Stimulated activated CD4-positive, alpha-beta T cell treated with anti-CD3 and anti-CD28 coated beads, TNF-alpha, amount 100 ng/mL, for 1 hour (primary cell): ENCODE measurements around the gene IQSEC1.

Source experiments
- DNase-seq, 3 donors: peaks; one replicate each; pipeline ENCODE4 v3.0.0-alpha.2; 2020; ENCODE audit warnings: low read depth in 3 of 3, low spot score in 1 of 3

Gene IQSEC1

DNA sequence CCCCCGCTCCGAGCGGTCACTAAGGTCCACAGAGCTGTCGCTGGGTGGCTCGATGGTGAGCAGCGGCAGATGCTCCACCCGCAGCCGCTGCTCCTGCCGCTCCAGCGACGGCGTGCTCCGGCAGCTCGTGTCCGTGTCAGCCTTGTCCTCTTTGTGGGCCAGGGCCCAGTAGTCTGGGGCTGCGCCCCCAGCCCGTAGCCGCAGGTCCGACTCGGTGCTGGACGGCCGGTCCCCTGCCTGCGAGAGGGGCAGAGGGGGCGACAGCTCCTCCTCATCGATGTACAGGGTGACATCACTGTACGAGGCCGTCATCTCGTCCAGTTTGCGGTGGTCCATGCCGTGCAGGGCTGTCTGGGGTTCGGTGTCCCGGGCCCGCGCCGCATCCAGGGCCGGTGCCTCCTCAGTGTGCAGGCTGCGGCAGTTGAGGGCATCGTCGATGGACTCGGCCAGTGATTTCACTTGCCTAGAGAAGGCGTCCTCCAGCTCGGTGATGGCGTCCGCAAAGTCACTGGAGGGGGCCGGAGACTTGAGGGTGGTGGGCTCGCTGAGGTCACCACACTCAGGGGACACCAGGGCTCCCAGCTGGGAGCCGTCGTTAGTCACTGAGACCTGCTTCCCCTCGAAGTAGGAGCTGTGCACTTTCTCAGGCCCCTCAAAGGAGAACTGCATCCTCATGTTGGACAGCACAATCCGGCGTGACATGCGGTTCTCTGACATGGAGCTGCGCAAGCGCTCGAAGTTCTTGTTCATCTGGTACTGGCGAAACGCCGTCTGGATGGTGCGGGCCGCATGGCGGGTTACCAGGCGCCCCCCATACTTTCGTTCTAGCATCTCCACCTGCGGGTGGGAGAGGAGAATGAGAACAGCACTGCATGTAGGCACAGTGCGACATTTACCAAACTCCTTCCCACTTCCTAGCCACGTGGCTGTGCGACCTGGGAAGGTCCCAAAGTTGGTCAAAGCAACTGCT lies 137.1 kb downstream of the IQSEC1 start:
- DNase-seq = no peak

DNA sequence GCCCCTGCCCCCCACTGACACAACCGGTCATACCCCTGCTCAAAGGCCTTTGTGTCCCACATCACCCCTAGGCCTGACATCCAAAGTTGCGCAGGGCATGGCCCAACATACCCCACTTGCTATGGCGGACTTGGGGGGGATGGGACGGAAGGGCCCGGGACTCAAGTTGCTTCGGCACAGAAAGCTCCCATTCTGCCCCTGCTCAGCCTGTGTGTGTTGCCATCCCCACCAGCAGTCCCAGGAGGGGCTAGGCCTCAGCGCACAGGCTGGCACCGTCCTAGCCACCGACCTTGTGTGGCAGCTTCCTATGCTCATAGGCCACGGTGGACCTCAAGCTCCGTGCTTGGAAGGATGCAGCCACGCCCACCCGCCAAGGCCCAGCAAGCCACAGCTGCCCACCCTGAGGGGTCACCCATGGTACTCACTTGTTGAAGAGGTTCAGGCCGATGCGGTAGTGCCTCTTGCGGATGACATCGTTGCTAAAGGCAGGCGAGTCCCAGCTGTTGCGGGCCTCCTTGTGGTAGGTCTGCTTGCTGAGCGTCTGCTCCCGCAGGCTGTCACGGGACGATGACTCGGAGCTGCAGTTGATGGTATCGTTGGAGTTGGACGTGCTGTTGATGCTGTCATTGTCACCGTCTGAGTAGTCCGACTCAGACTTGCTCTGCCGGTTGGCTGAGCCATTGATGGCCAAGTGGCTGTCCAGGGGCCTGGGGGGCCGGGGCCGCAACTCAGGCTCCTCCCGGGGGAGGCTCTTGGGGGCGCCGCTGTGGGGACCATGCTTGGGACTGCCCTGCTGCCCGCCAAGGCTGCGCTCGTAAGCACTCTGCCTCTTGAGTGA lies 138.0 kb downstream of the IQSEC1 start:
- no peak for DNase-seq

DNA sequence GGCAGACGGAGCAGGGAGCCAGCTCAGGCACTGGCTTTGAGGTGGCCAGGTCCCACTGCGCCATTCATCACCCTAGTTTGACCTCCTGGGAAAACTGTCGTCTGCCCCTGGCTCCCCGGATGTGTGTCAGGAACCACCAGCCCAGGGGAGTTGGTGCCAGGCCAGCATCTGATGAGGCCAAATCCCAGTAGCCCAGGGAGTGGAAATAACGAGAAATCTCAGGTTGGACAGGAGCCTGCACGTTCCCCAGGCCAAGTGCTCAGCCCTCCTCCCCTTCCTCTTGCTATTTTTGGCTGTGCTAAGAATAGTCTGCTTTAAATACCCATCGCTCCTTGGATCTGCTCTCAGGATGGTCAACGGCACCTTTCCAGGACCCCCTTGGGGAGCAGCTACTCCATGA lies 138.8 kb downstream of the IQSEC1 start:
- no peak for DNase-seq

DNA sequence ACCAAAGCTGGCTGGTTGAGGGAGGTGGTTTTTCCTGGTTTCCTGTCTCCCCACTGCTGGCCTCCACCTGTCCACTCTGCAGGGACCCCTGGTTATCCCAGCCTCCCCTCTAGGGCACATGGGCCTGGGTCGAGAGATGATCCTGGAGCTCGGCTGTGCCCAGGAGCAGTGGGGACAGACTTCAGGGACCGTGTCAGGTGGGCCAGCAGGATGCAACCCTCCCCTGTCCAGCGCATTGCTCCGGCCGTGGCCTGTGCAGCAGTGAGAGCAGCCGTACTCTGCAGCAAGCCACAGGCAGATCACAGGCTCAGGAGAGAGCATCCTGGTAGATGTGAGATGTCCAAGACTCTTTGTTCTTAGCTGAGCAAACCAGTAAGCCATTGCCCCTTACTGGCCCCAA lies 139.3 kb downstream of the IQSEC1 start:
- DNase-seq = no peak

DNA sequence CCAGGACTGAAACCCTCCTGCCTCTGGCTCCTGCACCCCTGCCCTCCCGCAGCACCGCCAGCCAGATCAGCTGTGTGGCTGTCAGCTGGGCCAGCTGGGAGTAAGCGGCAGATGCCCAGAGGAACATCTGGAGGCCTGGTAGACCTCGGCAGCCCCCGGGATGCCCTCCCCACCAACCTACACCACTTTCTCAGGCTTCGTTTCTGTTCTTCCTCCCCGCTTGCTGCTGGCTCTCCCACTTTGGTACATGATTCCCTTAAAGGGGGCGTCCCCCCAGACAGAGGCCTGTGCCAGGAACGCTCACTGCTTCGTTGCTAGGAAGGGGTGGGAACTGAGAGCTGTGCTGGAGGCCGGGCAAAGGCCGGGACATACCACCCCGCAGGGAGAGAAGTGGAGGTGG lies 140.5 kb downstream of the IQSEC1 start:
- no peak for DNase-seq

GRCh38 chr3:12932347-12932746 lies 140.9 kb downstream of the IQSEC1 start:
- DNase-seq = no peak

GRCh38 chr3:12931273-12931905 lies 141.8 kb downstream of the IQSEC1 start:
- no peak for DNase-seq

DNA sequence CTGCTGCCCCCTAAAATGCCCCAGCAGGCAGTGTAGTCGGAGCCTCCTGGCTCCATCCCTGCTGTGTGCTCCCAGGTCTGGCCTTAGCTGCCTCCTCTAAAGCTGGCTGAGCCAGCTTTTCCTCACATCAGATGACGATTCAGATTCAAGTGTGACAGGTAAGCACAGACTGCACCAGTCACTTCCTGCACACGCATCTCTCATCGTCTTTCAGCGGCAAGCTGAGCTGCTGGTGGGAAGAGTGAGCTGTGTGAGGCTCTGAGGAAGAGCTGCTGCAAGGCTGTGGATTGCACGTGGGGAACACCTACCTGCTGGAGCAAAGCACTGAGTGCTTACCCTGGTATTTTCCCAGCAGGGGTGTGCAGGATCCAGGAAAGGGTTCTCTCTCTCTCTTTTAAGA lies 143.4 kb downstream of the IQSEC1 start:
- DNase-seq = no peak

- no peak for DNase-seq
Observed at GRCh38 chr3:12926660-12927059, 146.6 kb downstream of the IQSEC1 start.

DNA sequence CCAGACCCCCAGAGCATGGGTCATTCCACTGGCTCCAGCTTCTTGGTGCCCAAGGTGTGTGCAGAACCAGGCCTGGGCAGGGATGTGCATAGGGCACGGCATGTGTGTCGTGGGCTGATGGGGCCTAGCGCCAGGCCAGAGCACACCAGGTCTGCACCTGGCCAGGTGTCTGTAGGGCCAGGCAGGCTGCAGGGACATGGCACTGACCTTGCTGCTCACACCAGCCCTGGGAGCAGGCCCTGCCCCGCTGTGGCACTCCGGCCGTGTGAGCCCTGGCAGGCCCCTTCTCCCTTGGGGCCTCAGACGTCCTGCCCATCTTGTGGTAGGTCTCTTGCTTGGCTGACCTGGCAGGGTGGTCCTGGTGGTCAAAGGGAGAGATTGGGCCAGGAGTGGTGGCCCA lies 147.6 kb downstream of the IQSEC1 start:
- no peak for DNase-seq

DNA sequence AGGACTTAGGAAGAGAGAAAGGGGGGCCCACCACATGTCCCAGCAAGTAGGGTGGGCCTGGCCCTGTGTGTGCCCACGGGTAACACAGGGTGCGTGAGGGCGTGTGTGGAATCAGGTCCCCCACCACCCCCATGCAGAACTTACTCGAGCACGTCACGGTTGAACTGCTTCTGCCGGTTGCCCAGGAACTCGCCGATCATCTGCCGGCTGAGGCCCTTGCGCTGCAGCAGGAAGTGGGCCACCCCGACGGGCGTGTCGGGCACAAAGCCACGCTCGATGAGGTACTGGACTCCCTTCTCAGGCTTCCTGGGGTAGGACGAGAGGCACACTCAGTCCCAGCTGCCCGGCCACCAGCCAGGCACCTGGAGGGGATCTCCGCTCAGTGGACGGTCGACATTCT lies 148.8 kb downstream of the IQSEC1 start:
- DNase-seq = no peak

DNA sequence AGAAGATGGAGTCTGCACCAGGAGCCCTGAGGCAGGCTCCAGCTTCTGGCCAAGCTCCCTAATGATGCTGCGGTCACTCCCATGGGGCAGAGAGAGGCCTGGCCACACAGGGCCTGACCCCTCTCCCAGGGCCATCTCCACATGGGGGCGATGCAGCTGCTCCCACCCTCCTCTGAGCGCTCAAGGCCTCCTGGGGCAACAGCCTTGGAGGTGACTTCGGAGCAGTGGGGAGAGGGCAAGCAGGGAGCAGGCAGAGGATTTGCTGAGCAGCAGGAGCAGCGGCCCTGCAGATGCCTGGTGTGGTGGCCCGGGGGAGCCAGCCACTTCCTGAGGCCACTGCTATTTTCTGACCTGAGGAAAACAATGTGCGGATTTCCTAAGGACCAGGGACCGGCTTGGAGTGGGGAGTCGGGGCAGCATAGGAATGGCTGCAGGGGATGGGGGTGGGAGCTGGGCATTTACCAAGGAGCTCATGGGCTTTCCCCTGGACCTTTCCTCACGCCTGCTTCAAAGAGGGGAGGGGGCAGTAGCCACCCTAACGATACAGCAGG lies 150.3 kb downstream of the IQSEC1 start:
- no peak for DNase-seq

DNA sequence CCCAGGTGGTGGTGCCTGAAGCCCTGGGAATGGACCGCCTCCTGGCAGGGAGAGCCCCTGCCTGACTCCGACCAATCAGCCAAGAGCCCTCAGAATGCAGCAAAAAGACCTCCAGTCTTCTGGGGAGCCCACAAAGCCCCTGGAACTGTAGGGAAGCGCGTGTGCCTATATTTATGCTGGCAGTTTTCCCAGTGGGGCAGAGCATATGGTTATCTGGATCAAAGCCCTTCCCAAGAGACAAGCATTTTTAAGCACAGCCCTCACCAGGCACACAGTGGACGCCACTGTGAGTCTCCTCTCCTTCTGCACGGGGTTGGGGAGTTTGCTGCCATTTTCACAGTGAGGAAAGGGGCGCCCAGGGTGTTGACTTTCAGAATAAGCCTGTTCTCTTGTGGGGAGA lies 150.9 kb downstream of the IQSEC1 start:
- no peak for DNase-seq

DNA sequence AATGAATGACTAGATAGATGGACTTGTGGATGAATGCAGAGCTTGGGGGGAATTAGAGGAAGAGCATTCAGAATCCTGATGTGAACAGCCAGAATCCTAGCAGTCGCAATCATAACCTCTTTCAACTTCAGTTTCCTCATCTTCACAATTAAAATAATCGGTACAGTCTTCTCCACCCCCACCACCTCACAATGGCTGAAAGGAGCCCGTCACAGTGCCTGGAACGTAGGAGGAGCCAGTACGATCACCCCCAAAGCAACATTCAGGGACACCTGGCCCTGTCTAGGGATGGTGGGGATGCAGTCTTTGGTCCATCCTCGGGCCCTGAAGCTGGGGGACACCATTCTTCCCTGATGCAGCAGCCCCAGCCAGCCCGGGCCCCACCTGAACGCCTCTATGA lies 151.5 kb downstream of the IQSEC1 start:
- no peak for DNase-seq

DNA sequence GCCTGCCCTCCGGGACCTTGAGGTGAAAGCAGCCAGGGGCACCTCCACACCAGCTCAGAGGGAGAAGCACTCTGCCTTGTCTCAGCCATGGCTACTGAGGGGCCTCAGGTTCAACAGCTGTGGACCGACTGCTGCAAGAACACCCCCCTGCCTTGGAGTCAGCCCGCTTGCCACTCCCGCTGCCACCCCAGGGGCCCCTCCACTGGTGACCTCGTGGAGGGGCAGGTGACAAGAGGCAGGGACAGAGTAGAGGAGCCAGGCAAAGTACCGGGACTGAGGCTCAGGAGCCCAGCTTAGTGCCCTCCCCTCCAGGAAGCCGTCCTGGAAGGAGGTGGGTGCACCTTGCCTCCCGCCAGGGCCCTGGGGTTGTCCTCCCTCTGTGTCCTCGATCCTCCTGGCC lies 152.3 kb downstream of the IQSEC1 start:
- DNase-seq = no peak

DNA sequence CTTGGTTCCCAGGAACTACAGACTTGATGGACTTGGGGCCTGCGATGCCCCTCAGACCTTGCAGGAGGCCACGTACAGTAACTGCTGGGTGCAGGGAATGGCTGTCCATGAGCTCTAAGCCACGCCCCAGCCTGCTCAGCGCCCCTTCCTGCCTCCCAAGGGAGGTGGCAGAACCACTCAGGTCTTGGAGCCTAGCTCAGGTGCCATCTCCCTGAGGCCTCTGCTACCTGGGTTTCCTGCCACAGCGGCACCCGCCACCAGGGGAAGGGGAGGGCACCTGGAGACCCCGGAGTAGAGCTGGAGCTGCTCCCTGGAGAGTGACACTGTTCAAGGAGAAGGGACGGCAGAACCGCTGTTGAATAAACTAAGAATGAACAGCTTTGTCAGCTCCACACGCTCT lies 154.0 kb downstream of the IQSEC1 start:
- no peak for DNase-seq

DNA sequence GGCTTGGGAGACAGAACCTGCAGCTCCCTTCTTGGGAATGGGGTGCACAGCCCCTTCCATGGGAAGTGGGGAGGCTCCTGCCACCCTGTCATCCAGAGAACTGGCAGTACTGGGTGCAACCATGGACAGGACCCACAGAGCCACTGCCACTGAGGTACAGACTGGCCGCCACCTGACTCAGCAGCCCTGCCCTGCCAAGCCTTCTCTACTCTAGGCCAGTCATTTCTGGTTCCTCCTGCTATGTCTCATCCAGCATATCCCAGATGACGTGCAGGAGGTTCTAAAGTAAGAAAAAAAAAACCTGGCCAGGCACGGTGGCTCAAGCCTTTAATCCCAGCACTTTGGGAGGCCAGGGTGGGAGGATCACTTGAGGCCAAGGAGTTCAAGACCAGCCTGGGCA lies 155.0 kb downstream of the IQSEC1 start:
- no peak for DNase-seq

GRCh38 chr3:12916159-12916558 lies 157.1 kb downstream of the IQSEC1 start:
- no peak for DNase-seq

DNA sequence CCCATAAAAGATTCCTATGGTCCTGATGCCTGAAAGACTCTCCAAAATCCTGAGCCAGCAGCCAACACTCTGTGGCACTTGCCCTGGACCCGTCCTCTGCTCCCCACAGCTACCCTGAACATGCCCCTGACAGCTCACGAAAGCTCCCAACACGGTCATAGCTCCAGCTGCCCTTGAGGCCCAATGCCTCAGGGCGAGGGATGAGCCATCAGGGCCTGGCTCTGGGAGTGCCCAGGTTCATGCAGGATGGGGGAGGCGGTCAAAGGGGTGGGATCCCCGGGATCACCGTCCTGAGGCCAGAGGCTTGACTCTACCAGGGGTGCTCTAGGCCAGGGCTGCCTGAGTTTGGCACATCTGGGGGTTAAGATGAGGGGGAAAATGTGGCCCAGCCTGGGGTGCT lies 159.1 kb downstream of the IQSEC1 start:
- no peak for DNase-seq

GRCh38 chr3:12911881-12912415 lies 161.3 kb downstream of the IQSEC1 start:
- DNase-seq = no peak
